B cell (primary cell): ENCODE results near the gene RABEPK. TPM values are rescaled to one million over a fixed set of nuclear protein-coding genes. Genes with fewer than 3 reads are reported as not detected.
"Not testable (repeated sequence)": the region's sequence is repeated elsewhere in the genome, so short reads cannot be mapped to it uniquely, and the experiment has no call there.

ENCODE experiments used
- ATAC-seq: fragments of 200-7000 bp; cut with Tn5 transposase; one replicate; pipeline ENCODE4 v1.10.0; 2021; ENCODE audit warnings: low read depth, mild to moderate bottlenecking, moderate number of reproducible peaks, moderate library complexity
- CTCF ChIA-PET: fragments of 350-600 bp; sonication (Branson Sonifier 250); formaldehyde crosslinking; loops from one replicate; lab custom pipeline; 2021; ENCODE audit warnings: antibody characterized with exemption, inconsistent platforms; lab: Charles Lee
- POLR2A ChIA-PET: fragments of 350-600 bp; sonication (Branson Sonifier 250); formaldehyde crosslinking; loops from one replicate; lab custom pipeline; 2021; ENCODE audit warnings: antibody characterized with exemption; lab: Charles Lee
- DNase-seq: peaks from one replicate; pipeline ENCODE4 v3.0.0; 2013
- H2AFZ ChIP-seq: 2 replicates; pipeline ENCODE4 v1.6.1; 2012; ENCODE audit warnings: mild to moderate bottlenecking, low read depth, low read length; ENCODE audit not compliant: insufficient read depth, poor library complexity, severe bottlenecking
- H3K27ac ChIP-seq, 2 donors: 1 replicate in 1 of 2; 2 replicates in 1 of 2; pipeline ENCODE4 v1.5.1; 2012 to 2013; ENCODE audit warnings: low read length in 2 of 2, mild to moderate bottlenecking in 2 of 2, moderate library complexity in 1 of 2
- H3K27me3 ChIP-seq, 4 experiments: fragments of 200-600 bp in 1 of 4; sonication (generic) in 1 of 4; replicated peaks in 1 of 4; 1 replicate in 2 of 4; 2 replicates in 2 of 4; pipeline versions ENCODE4 v1.6.1 to v1.7.0; 2013 to 2016; ENCODE audit warnings: low read length in 3 of 4, mild to moderate bottlenecking in 2 of 4, mixed read lengths in 1 of 4, moderate library complexity in 1 of 4; ENCODE audit not compliant: insufficient read depth in 4 of 4, control insufficient read depth in 3 of 4; ENCODE audit errors: control extremely low read depth in 1 of 4
- H3K36me3 ChIP-seq, 2 experiments: replicated peaks in 1 of 2; 1 replicate in 1 of 2; 2 replicates in 1 of 2; pipeline versions ENCODE4 v1.6.1 to v1.7.1; 2013; ENCODE audit warnings: low read length in 1 of 2; ENCODE audit not compliant: insufficient read depth in 2 of 2, control insufficient read depth in 1 of 2; ENCODE audit errors: control extremely low read depth in 1 of 2, extremely low read depth in 1 of 2
- H3K4me1 ChIP-seq, 2 donors: fragments of 200-600 bp in 1 of 2; sonication (generic) in 1 of 2; 1 replicate in 1 of 2; 2 replicates in 1 of 2; pipeline versions ENCODE4 v1.5.1 to v1.6.1; 2013 to 2017; ENCODE audit warnings: low read length in 2 of 2; ENCODE audit not compliant: control insufficient read depth in 2 of 2, insufficient read depth in 2 of 2
- H3K4me2 ChIP-seq: replicated peaks from 2 replicates; pipeline ENCODE3; 2012; ENCODE audit warnings: mild to moderate bottlenecking, low read depth, low read length; ENCODE audit not compliant: poor library complexity, severe bottlenecking
- H3K4me3 ChIP-seq, 5 experiments: fragments of 200-600 bp in 1 of 5; sonication (generic) in 1 of 5; 1 replicate in 3 of 5; 2 replicates in 2 of 5; pipeline versions ENCODE4 v1.5.1 to v1.7.0; 2011 to 2016; ENCODE audit warnings: low read length in 4 of 5, mild to moderate bottlenecking in 4 of 5, low read depth in 2 of 5, control low read depth in 1 of 5, moderate library complexity in 1 of 5; ENCODE audit not compliant: insufficient read depth in 1 of 5; ENCODE audit errors: control extremely low read depth in 1 of 5, extremely low read depth in 1 of 5
- H3K79me2 ChIP-seq: fragments of 200-600 bp; sonication (generic); one replicate; pipeline ENCODE4 v1.6.0; 2016; ENCODE audit warnings: low read length; ENCODE audit not compliant: control insufficient read depth, insufficient read depth
- H3K9ac ChIP-seq: fragments of 200-600 bp; sonication (generic); 2 replicates; pipeline ENCODE4 v1.6.1; 2017; ENCODE audit warnings: mild to moderate bottlenecking, low read length, moderate library complexity
- H3K9me3 ChIP-seq, 3 donors: one replicate each; pipeline versions ENCODE4 v1.6.1 to v1.7.1; 2013; ENCODE audit warnings: low read length in 2 of 3; ENCODE audit not compliant: control insufficient read depth in 2 of 3, insufficient read depth in 1 of 3; ENCODE audit errors: control extremely low read depth in 1 of 3
- H4K20me1 ChIP-seq: 2 replicates; pipeline ENCODE4 v1.6.0; 2012; ENCODE audit warnings: mild to moderate bottlenecking, low read length; ENCODE audit not compliant: insufficient read depth, control insufficient read depth, poor library complexity, severe bottlenecking
- H3K27ac Mint-ChIP-seq: one replicate; pipeline ENCODE4 v1.8.0; 2021; ENCODE audit warnings: mixed read lengths
- H3K27me3 Mint-ChIP-seq: one replicate; pipeline ENCODE4 v1.8.0; 2021; ENCODE audit warnings: mixed read lengths
- H3K4me1 Mint-ChIP-seq: one replicate; pipeline ENCODE4 v1.8.0; 2021; ENCODE audit warnings: mixed read lengths
- H3K4me3 Mint-ChIP-seq: one replicate; pipeline ENCODE4 v1.8.0; 2021; ENCODE audit warnings: mixed read lengths
- H3K9me3 Mint-ChIP-seq: one replicate; pipeline ENCODE4 v1.8.0; 2022; ENCODE audit warnings: mixed read lengths; ENCODE audit not compliant: insufficient read depth
- CTCF ChIP-seq: fragments of 200-600 bp; IDR thresholded peaks from one replicate; pipeline ENCODE4 v1.8.0; 2022; ENCODE audit warnings: antibody characterized with exemption, mild to moderate bottlenecking
- EZH2 ChIP-seq: IDR thresholded peaks from 2 replicates; pipeline ENCODE4 v1.6.1; 2012; ENCODE audit warnings: borderline replicate concordance, low read depth, mild to moderate bottlenecking, moderate library complexity, low read length; ENCODE audit not compliant: insufficient read depth, poor library complexity, severe bottlenecking
- WGBS: methylation state at CpG from one replicate; pipeline ENCODE4 v1.1.5; 2013; ENCODE audit warnings: missing lambda C conversion rate; ENCODE audit not compliant: insufficient coverage; 5-methylcytosine and 5-hydroxymethylcytosine counted together
- intact Hi-C: fragments of 100-400 bp; cut with micrococcal nuclease; formaldehyde crosslinking; loops from one replicate; pipeline ENCODE4 v1.10.0; 2022
- polyA plus RNA-seq: library from polyadenylated mRNA; depleted of rRNA; stranded (reverse); fragments of >200 nt; gene quantifications from 2 replicates; pipeline ENCODE4 v1.2.3, GENCODE V29; 2012
- total RNA-seq, 2 donors: library from RNA; stranded (reverse); fragments of 120-200 nt in 1 of 2; gene quantifications; 1 replicate in 1 of 2; 2 replicates in 1 of 2; pipeline versions ENCODE4 v1.2.3 to v1.2.4, GENCODE V29; 2013 to 2022

Gene RABEPK
- total and polyA plus RNA-seq, 2 donors (not counting 1 experiment from before 2014, with no cell fraction given) = 9.0 to 12.2 TPM

- H3K4me3 Mint-ChIP-seq = no peak overlapping the region
- Histone ChIP-seq H3K27ac (no peak overlapping the region), H3K27me3 (no peaks in the 10 kb centered on the region), H3K4me1 (peaks cover 0 to 4% of the 10 kb centered on the region in 2 donors), H3K9me3 (no peaks in the 10 kb centered on the region), H4K20me1 (peaks cover 83% of the 10 kb centered on the region), H2AFZ (no peak overlapping the region), H3K36me3 (peaks cover 2 to 10% of the 10 kb centered on the region in 2 experiments), H3K4me3 (no peak overlapping the region), H3K79me2 (peaks cover 92% of the 10 kb centered on the region), H3K4me2 (no peak overlapping the region), H3K9ac (no peak overlapping the region)
- no CpG with 5 or more reads among the region's 1 CpG for WGBS
- ATAC-seq (no peak), DNase-seq (no peak)
- no peak overlapping the region for H3K27ac Mint-ChIP-seq
- H3K4me1 Mint-ChIP-seq = peaks cover 53% of the 10 kb centered on the region
- H3K9me3 Mint-ChIP-seq = no peaks in the 10 kb centered on the region
- TF ChIP-seq EZH2 (no peak), CTCF (no peak)
- no peaks in the 10 kb centered on the region for H3K27me3 Mint-ChIP-seq
- intact Hi-C loops = no loop called here
- POLR2A ChIA-PET = no interaction called here
- CTCF ChIA-PET = no interaction called here
Observed at GRCh38 chr9:125177888-125178287, 22.5 kb upstream of the RABEPK start.

DNA sequence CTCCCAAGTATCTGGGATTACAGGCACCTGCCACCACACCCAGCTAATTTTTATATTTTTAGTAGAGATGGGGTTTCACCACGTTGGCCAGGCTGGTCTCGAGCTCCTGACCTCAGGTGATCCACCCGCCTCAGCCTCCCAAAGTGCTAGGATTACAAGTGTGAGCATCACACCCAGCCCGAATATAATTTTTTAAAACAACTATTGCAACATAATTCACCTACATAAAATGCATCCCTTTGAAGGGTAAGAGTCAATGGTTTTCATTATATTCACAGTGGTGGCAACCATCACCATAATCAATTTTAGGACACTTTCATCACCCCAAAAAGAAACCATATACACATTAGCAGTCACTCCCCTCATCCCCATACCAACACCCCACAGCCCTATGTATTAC is 20.6 kb upstream of the RABEPK start:
- peaks cover 88% of the 10 kb centered on the region for H4K20me1 ChIP-seq
- H3K27ac ChIP-seq, H2AFZ ChIP-seq, POLR2A ChIA-PET, H3K4me3 Mint-ChIP-seq, CTCF ChIA-PET, ATAC-seq, H3K4me3 ChIP-seq, DNase-seq, H3K27me3 ChIP-seq, H3K36me3 ChIP-seq, H3K27me3 Mint-ChIP-seq, H3K4me2 ChIP-seq, H3K9me3 ChIP-seq, H3K9me3 Mint-ChIP-seq, intact Hi-C loops, H3K4me1 ChIP-seq, H3K9ac ChIP-seq, H3K27ac Mint-ChIP-seq: not testable (repeated sequence)
- WGBS = no CpG with 5 or more reads among the region's 4 CpGs
- peaks cover 51% of the 10 kb centered on the region for H3K4me1 Mint-ChIP-seq
- H3K79me2 ChIP-seq = peaks cover 98% of the 10 kb centered on the region
